Mesothelial cell of epicardium (in vitro differentiated cells): ENCODE results near the gene ZXDC. TPM values are rescaled to one million over a fixed set of nuclear protein-coding genes. Genes with fewer than 3 reads are reported as not detected.

Source experiments
- DNase-seq, 2 experiments: peaks; one replicate each; pipeline ENCODE4 v3.0.0; 2021; ENCODE audit warnings: low spot score in 2 of 2; ENCODE audit not compliant: unreplicated experiment in 2 of 2
- H3K27ac Mint-ChIP-seq: 2 replicates; pipeline ENCODE4 v1.8.0; 2021; ENCODE audit warnings: mixed read lengths
- H3K27me3 Mint-ChIP-seq: 2 replicates; pipeline ENCODE4 v1.8.0; 2021; ENCODE audit warnings: low read depth, mixed read lengths
- H3K36me3 Mint-ChIP-seq: 2 replicates; pipeline ENCODE4 v1.8.0; 2021; ENCODE audit warnings: mixed read lengths
- H3K4me1 Mint-ChIP-seq: 2 replicates; pipeline ENCODE4 v1.8.0; 2021; ENCODE audit warnings: mixed read lengths
- H3K4me3 Mint-ChIP-seq: 2 replicates; pipeline ENCODE4 v1.8.0; 2021; ENCODE audit warnings: mild to moderate bottlenecking, moderate library complexity, mixed read lengths
- H3K9me3 Mint-ChIP-seq: 2 replicates; pipeline ENCODE4 v1.8.0; 2021; ENCODE audit warnings: mixed read lengths
- CTCF ChIP-seq: fragments of 200-600 bp; sonication (generic); IDR thresholded peaks from one replicate; pipeline ENCODE4 v1.5.0; 2021; ENCODE audit warnings: antibody characterized with exemption; ENCODE audit not compliant: unreplicated experiment
- total RNA-seq: library from RNA; stranded (reverse); gene quantifications from 3 replicates; pipeline ENCODE4 v1.2.1, GENCODE V29; 2021

The ZXDC gene
- total RNA-seq, 1 donor from 2014 or later, result 34.2 TPM

GRCh38 chr3:126512026-126512425 lies 36.3 kb upstream of the ZXDC start:
- Mint-ChIP-seq H3K4me1 (no peaks in the 10 kb centered on the region), H3K4me3 (no peak overlapping the region), H3K27me3 (peaks cover 6% of the 10 kb centered on the region), H3K9me3 (no peaks in the 10 kb centered on the region), H3K27ac (no peak overlapping the region), H3K36me3 (no peaks in the 10 kb centered on the region)
- no peak for TF ChIP-seq CTCF
- DNase-seq, result no peak

- H3K4me3 Mint-ChIP-seq, result no peak overlapping the region
- no peak for DNase-seq
Measured at GRCh38 chr3:126511291-126511690, 35.6 kb upstream of the ZXDC start.

GRCh38 chr3:126510308-126510910 lies 34.7 kb upstream of the ZXDC start:
- Mint-ChIP-seq H3K27me3 (peaks cover 12% of the 10 kb centered on the region), H3K4me3 (no peak overlapping the region), H3K36me3 (no peaks in the 10 kb centered on the region), H3K27ac (no peak overlapping the region), H3K9me3 (no peaks in the 10 kb centered on the region), H3K4me1 (no peaks in the 10 kb centered on the region)
- no peak for TF ChIP-seq CTCF
- peak in 1 of 2 experiments; percentile 16 for DNase-seq

More at GRCh38 chr3:126511291-126511690, 35.6 kb upstream of the ZXDC start:
- no peak overlapping the region for H3K27ac Mint-ChIP-seq
- H3K4me1 Mint-ChIP-seq, result no peaks in the 10 kb centered on the region
- no peaks in the 10 kb centered on the region for H3K9me3 Mint-ChIP-seq
- no peak for TF ChIP-seq CTCF
- H3K27me3 Mint-ChIP-seq, result peaks cover 7% of the 10 kb centered on the region
- no peaks in the 10 kb centered on the region for H3K36me3 Mint-ChIP-seq

GRCh38 chr3:126509597-126510307 lies 34.1 kb upstream of the ZXDC start:
- Mint-ChIP-seq H3K36me3 (no peaks in the 10 kb centered on the region), H3K4me3 (no peak overlapping the region), H3K27me3 (peaks cover 18% of the 10 kb centered on the region), H3K9me3 (no peaks in the 10 kb centered on the region), H3K27ac (no peak overlapping the region), H3K4me1 (no peaks in the 10 kb centered on the region)
- no peak for TF ChIP-seq CTCF
- peak in 1 of 2 experiments; percentile 15 for DNase-seq

- no peak for TF ChIP-seq CTCF
- H3K36me3 Mint-ChIP-seq, result no peaks in the 10 kb centered on the region
- DNase-seq, result no peak
- H3K9me3 Mint-ChIP-seq, result no peaks in the 10 kb centered on the region
- H3K27ac Mint-ChIP-seq, result no peak overlapping the region
- H3K4me1 Mint-ChIP-seq, result no peaks in the 10 kb centered on the region
- no peak overlapping the region for H3K4me3 Mint-ChIP-seq
- H3K27me3 Mint-ChIP-seq, result peaks cover 22% of the 10 kb centered on the region
Measured at GRCh38 chr3:126508564-126508964, 32.9 kb upstream of the ZXDC start.
